ENCODE measurements around the gene ABLIM2. TPM values are rescaled to one million over a fixed set of nuclear protein-coding genes. Genes with fewer than 3 reads are reported as not detected.

ABLIM2 gene
- total and polyA plus RNA-seq, 10 of the 15 experiments (the other 5 are each of a cell fraction or from before 2014, with no cell fraction given), result 0.03 to 0.15 (median 0.05) TPM; not detected in 7

- Histone ChIP-seq H3K9me3 (replicated peaks; ENCODE audit: control insufficient read depth, insufficient read depth, low read length) (peaks cover 8% of the 10 kb centered on the region; the same call in 2 of the 3 replicates), H3K27ac (ENCODE audit: control insufficient read depth, insufficient read depth) (no peak overlapping the region), H2AFZ (ENCODE audit: control insufficient read depth, low read depth, low read length) (no peak overlapping the region), H3K9ac (ENCODE audit: control insufficient read depth, insufficient read depth, low read length) (no peak overlapping the region), H3K4me3 (no peak overlapping the region), H3K4me1 (ENCODE audit: control insufficient read depth, insufficient read depth, low read length) (peaks cover 1% of the 10 kb centered on the region), H3K36me3 (ENCODE audit: control insufficient read depth in 2 of 2, insufficient read depth in 2 of 2, low read length in 1 of 2) (no peaks in the 10 kb centered on the region), H3K4me2 (ENCODE audit: control insufficient read depth, insufficient read depth) (no peak overlapping the region), H4K20me1 (ENCODE audit: control insufficient read depth, insufficient read depth) (no peaks in the 10 kb centered on the region), H3K79me2 (ENCODE audit: control insufficient read depth, insufficient read depth, low read length) (no peaks in the 10 kb centered on the region), H3K27me3 (replicated peaks in 1 of 2; ENCODE audit: control insufficient read depth in 2 of 2, insufficient read depth in 2 of 2, low read length in 1 of 2) (no peaks in the 10 kb centered on the region)
- ChIA-PET POLR2A (no interaction called here), CTCF (interaction anchor here (1.3 kb wide), 1 partner anchor 12 kb away, joined by 3 read pairs; no protein-coding TSS in a partner anchor), SMC1A (ENCODE audit: uncharacterized antibody, unreplicated experiment) (no interaction called here), RAD21 (ENCODE audit: unreplicated experiment) (no interaction called here)
- ATAC-seq (no peak), DNase-seq (ENCODE audit: low read depth, low spot score) (no peak), FAIRE-seq (no peak)
- TF ChIP-seq YBX1 (IDR thresholded peaks at IDR 0.05) (no peak), MAX (IDR thresholded peaks at IDR 0.05; ENCODE audit: low read depth, low read length) (no peak), MTA2 (IDR thresholded peaks at IDR 0.05; ENCODE audit: low read depth) (no peak), SIX5 (IDR thresholded peaks at IDR 0.05; ENCODE audit: low read depth, low read length, severe bottlenecking) (no peak), ZNF24 (IDR thresholded peaks at IDR 0.05) (no peak), BCL3 (IDR thresholded peaks at IDR 0.05; ENCODE audit: borderline replicate concordance, insufficient read depth, low read depth, low read length, poor library complexity, severe bottlenecking) (no peak)
- TF ChIP-seq, protein P1, sequence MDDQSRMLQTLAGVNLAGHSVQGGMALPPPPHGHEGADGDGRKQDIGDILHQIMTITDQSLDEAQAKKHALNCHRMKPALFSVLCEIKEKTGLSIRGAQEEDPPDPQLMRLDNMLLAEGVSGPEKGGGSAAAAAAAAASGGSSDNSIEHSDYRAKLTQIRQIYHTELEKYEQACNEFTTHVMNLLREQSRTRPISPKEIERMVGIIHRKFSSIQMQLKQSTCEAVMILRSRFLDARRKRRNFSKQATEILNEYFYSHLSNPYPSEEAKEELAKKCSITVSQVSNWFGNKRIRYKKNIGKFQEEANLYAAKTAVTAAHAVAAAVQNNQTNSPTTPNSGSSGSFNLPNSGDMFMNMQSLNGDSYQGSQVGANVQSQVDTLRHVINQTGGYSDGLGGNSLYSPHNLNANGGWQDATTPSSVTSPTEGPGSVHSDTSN (IDR thresholded peaks at IDR 0.05; ENCODE audit: insufficient replicate concordance, low read depth, low read length), result no peak
- BruUV-seq (replicated peaks), result no TSS peak
- in situ Hi-C loops (cut with MboI) (no loop called here), intact Hi-C loops (cut with micrococcal nuclease; ENCODE audit: unreplicated experiment) (no loop called here)
- 69% methylated on average over 10 of the region's 10 CpGs for WGBS (ENCODE audit: insufficient coverage, insufficient replicate concordance, low lambda C conversion rate, missing lambda C conversion rate)
Observed at GRCh38 chr4:8164687-8165086, 6.1 kb upstream of the ABLIM2 start.
